Measurements from ENCODE around the gene UBR3. TPM values are rescaled to one million over a fixed set of nuclear protein-coding genes. Genes with fewer than 3 reads are reported as not detected.
"Not testable (repeated sequence)": the region's sequence is repeated elsewhere in the genome, so short reads cannot be mapped to it uniquely, and the experiment has no call there.

Gene UBR3
- total RNA-seq, 2 donors from 2014 or later, result 21.0 to 23.6 TPM

DNA sequence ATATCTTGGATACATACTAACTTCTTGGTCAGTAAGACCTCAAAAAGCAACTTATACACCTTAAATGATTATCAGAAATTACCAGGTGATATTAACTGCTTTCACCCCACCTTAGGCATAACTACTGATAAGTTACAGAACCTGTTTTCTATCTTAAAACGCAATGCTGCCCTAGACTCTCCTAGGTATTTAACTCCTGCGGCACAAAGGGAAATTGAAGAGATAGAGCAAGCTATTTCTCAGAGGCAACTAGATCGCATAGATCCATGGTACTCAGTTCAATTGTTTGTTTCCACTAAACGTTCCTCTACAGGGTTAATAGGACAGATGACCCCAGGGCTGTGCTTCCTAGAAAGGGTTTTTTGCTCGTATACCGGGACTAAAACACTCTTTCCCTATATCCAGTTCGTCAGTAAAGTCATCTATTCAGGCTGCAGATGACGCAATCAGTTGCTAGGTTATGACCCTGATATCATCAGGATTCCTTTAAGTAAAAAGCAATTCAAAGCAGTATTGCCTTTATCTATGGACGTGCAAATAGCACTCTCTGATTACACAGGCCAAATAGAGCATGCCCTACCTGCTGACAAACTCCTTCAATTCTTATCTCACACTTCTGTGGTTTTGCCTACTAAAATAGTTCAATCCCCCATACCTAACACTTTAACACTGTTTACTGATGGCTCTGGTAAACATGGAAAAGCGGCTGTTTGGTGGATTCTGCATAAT lies 288.4 kb downstream of the UBR3 start:
- Mint-ChIP-seq H3K36me3 (ENCODE audit: insufficient read depth in 2 of 2) (no peaks in the 10 kb centered on the region), H3K4me3 (no peak overlapping the region), H3K9me3 (peaks cover 1 to 5% of the 10 kb centered on the region in 2 donors), H3K27me3 (ENCODE audit: low read depth) (peaks cover 17% of the 10 kb centered on the region), H3K27ac (no peak overlapping the region), H3K4me1 (ENCODE audit: low read depth) (no peaks in the 10 kb centered on the region)
- DNase-seq, result no peak
- no peak for ATAC-seq (replicated peaks in 1 of 2)

GRCh38 chr2:170118641-170119040 lies 291.4 kb downstream of the UBR3 start:
- Mint-ChIP-seq H3K27me3 (ENCODE audit: low read depth) (peaks cover 17% of the 10 kb centered on the region), H3K36me3 (ENCODE audit: insufficient read depth in 2 of 2) (no peaks in the 10 kb centered on the region), H3K9me3 (peaks cover 1 to 5% of the 10 kb centered on the region in 2 donors), H3K4me1 (ENCODE audit: low read depth) (no peaks in the 10 kb centered on the region), H3K4me3 (no peak overlapping the region), H3K27ac (no peak overlapping the region)
- no peak for ATAC-seq (replicated peaks in 1 of 2)
- no peak for DNase-seq

DNA sequence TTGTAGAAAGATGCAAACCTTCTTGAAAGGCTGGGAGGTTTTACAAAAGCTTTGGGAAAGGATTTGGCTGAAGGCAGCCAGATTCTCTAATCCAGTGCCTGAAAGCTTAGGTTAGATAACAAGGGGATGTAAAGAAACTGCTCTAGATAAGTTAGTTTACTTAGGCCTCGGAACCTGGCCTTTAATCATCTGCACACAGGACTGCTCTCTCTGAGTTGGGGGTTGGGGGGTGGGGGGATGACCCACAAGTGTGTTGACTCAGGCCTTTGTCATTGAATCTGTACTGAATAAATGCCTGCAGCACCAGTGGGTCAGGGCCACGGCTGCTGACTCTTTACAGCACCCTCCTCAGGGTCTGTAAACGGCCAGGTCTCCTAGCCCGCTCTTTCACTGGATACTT lies 292.1 kb downstream of the UBR3 start:
- not testable (repeated sequence) for H3K9me3 Mint-ChIP-seq; H3K4me3 Mint-ChIP-seq; H3K36me3 Mint-ChIP-seq (ENCODE audit: insufficient read depth in 2 of 2); H3K4me1 Mint-ChIP-seq (ENCODE audit: low read depth); H3K27ac Mint-ChIP-seq; DNase-seq; ATAC-seq (replicated peaks in 1 of 2)
- peaks cover 17% of the 10 kb centered on the region for H3K27me3 Mint-ChIP-seq (ENCODE audit: low read depth)

DNA sequence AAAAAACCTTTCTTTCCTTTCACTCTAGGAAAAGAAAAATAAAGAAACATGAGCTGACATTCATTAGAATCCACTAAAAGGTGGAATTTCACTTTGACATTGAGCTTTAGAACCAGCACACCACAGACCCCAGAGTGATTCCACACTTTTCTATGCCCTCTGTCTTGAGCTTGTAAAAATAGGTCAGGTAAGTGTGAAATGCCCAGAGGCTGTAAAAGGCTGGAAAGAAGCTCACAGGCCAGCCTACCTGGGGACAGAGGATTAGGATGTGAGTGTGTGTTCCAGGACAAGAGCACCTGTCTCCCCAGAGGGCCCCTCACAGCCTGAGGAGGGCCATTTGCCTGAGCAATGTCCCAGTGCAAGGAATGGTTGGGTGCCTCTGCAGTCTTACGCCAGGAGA lies 294.4 kb downstream of the UBR3 start:
- no peak for ATAC-seq (replicated peaks in 1 of 2)

DNA sequence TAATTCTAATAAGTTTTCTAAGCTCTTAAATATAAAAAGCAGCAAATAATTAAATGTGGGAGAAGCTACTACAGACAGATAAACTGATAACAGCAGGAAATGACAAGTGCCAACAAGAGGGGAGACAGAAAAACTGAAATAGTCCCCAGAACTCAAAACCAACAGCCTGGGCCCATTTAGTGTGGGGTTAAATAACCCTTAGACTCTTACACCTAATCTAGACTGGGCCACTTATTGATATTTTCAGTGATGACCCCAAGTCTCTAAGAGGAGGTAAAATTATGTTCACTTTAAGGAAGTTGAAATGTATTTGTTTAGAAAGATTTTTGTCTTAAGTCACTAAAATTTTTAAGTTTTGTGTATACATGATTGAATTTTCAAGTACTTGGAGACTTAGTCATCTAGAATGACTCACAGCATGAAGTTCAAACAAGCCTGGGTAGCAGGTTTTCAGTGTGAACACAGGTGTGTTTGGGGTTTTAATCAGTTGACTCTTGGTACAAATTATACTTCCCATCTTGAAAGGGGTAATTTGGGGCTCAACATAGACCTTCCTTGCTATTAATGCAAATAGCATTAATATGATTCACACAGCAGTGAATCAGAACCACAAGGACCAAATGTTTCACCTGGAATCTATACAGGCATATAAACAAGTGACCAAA lies 295.8 kb downstream of the UBR3 start:
- Mint-ChIP-seq H3K36me3 (ENCODE audit: insufficient read depth in 2 of 2) (peaks cover 1 to 4% of the 10 kb centered on the region in 2 donors), H3K4me3 (no peak overlapping the region), H3K27me3 (ENCODE audit: low read depth) (peaks cover 22% of the 10 kb centered on the region), H3K4me1 (ENCODE audit: low read depth) (no peaks in the 10 kb centered on the region), H3K27ac (no peak overlapping the region), H3K9me3 (peaks cover 3 to 8% of the 10 kb centered on the region in 2 donors)
- ATAC-seq (replicated peaks in 1 of 2) (peak; percentile 28 to 44), DNase-seq (no peak)

More for the DNA sequence above, 294.4 kb downstream of the UBR3 start:
- Mint-ChIP-seq H3K27ac (no peak overlapping the region), H3K4me3 (no peak overlapping the region), H3K9me3 (peaks cover 1 to 5% of the 10 kb centered on the region in 2 donors), H3K4me1 (ENCODE audit: low read depth) (no peaks in the 10 kb centered on the region), H3K36me3 (ENCODE audit: insufficient read depth in 2 of 2) (no peaks in the 10 kb centered on the region), H3K27me3 (ENCODE audit: low read depth) (peaks cover 14% of the 10 kb centered on the region)
- DNase-seq, result no peak

GRCh38 chr2:170123593-170123992 lies 296.3 kb downstream of the UBR3 start:
- ATAC-seq (replicated peaks in 1 of 2) (no peak), DNase-seq (no peak)
- H3K4me1 Mint-ChIP-seq (ENCODE audit: low read depth), result no peaks in the 10 kb centered on the region
- H3K4me3 Mint-ChIP-seq, result no peak overlapping the region
- peaks cover 3 to 9% of the 10 kb centered on the region in 2 donors for H3K9me3 Mint-ChIP-seq
- H3K27me3 Mint-ChIP-seq (ENCODE audit: low read depth), result peaks cover 28% of the 10 kb centered on the region
- peaks cover 1 to 5% of the 10 kb centered on the region in 2 donors for H3K36me3 Mint-ChIP-seq (ENCODE audit: insufficient read depth in 2 of 2)
- H3K27ac Mint-ChIP-seq, result no peak overlapping the region

DNA sequence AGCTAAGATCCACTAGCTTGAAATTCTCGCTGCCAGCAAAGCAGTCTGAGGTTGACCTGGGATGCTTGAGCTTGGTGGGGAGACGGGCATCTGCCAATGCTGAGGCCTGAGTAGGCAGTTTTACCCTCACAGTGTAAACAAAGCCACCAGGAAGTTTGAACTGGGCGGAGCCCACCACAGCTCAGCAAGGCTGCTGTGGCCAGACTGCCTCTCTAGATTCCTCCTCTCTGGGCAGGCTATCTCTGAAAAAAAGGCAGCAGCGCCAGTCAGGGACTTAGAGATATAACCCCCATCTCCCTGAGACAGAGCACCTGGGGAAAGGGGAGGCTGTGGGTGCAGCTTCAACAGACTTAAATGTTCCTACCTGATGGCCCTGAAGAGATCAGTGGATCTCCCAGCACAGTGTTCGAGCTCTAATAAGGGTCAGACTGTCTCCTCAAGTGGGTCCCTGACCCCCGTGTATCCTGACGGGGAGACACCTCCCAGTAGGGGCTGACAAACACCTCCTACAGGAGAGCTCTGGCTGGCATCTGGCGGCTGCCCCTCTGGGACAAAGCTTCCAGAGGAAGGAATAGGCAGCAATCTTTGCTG lies 299.0 kb downstream of the UBR3 start:
- H3K4me1 Mint-ChIP-seq (ENCODE audit: low read depth); DNase-seq; H3K9me3 Mint-ChIP-seq; ATAC-seq (replicated peaks in 1 of 2); H3K4me3 Mint-ChIP-seq; H3K27ac Mint-ChIP-seq; H3K36me3 Mint-ChIP-seq (ENCODE audit: insufficient read depth in 2 of 2): not testable (repeated sequence)
- H3K27me3 Mint-ChIP-seq (ENCODE audit: low read depth), result peaks cover 26% of the 10 kb centered on the region

Other genes starting within 250 kb of the UBR3 start
- 10 to 100 TPM; 67.4 to 80.0 TPM for gene PPIG, start 243.1 kb upstream of the UBR3 start, total RNA-seq
- under 1 TPM in 1 of 2 donors, not detected in 1; 0.22 TPM for gene CFAP210, start 133.0 kb upstream of the UBR3 start, total RNA-seq
- 1 to 10 TPM; 3.4 to 4.4 TPM for gene PHOSPHO2, start 133.0 kb upstream of the UBR3 start, total RNA-seq
- gene KLHL23, start 93.6 kb upstream of the UBR3 start, total RNA-seq, result 1 to 10 TPM; 8.0 to 9.4 TPM
- 10 to 100 TPM; 65.9 to 75.0 TPM for gene SSB, start 28.6 kb upstream of the UBR3 start, total RNA-seq
- 100 to 1,000 TPM in 1 of 2 donors, 10 to 100 TPM in 1; 84.0 to 110 TPM for gene METTL5, start 2.5 kb upstream of the UBR3 start, total RNA-seq

All from activated T-cell treated with anti-CD3 and anti-CD28 coated beads, Interleukin-2, amount 50 U/mL, for 72 hours (primary cell).